Fibroblast of lung (primary cell): ENCODE data around the gene OSTN. TPM values are rescaled to one million over a fixed set of nuclear protein-coding genes. Genes with fewer than 3 reads are reported as not detected.

Experiments used
- DNase-seq, 2 donors: peaks; one replicate each; pipeline versions ENCODE4 v3.0.0 to v3.0.0-alpha.2; 2010; ENCODE audit warnings: low read depth in 2 of 2
- H2AFZ ChIP-seq: 2 replicates; pipeline ENCODE4 v1.5.1; 2012; ENCODE audit warnings: low read length, control low read depth, inconsistent platforms
- H3K27ac ChIP-seq: 2 replicates; pipeline ENCODE4 v1.5.1; 2011; ENCODE audit warnings: low read length, control low read depth; ENCODE audit not compliant: insufficient read depth
- H3K27me3 ChIP-seq: 2 replicates; pipeline ENCODE4 v1.5.1; 2011; ENCODE audit warnings: mild to moderate bottlenecking, low read length; ENCODE audit not compliant: control insufficient read depth, insufficient read depth
- H3K36me3 ChIP-seq: 2 replicates; pipeline ENCODE4 v1.5.1; 2011; ENCODE audit warnings: low read length; ENCODE audit not compliant: control insufficient read depth, insufficient read depth
- H3K4me1 ChIP-seq: 2 replicates; pipeline ENCODE4 v1.5.1; 2011; ENCODE audit warnings: low read length; ENCODE audit not compliant: control insufficient read depth, insufficient read depth; ENCODE audit errors: extremely low read depth
- H3K4me2 ChIP-seq: 2 replicates; pipeline ENCODE4 v1.5.1; 2011; ENCODE audit warnings: low read length, control low read depth; ENCODE audit not compliant: insufficient read depth; ENCODE audit errors: extremely low read depth
- H3K4me3 ChIP-seq, 4 experiments: fragments of 200-600 bp in 1 of 4; sonication (generic) in 1 of 4; replicated peaks in 1 of 4; 2 replicates each; pipeline ENCODE4 v1.5.1; 2011 to 2016; ENCODE audit warnings: low read length in 4 of 4, low read depth in 3 of 4, mild to moderate bottlenecking in 3 of 4, control low read depth in 2 of 4, inconsistent platforms in 1 of 4, mixed read lengths in 1 of 4; ENCODE audit not compliant: insufficient read depth in 1 of 4; ENCODE audit errors: control extremely low read depth in 1 of 4
- H3K79me2 ChIP-seq: 2 replicates; pipeline ENCODE4 v1.5.1; 2012; ENCODE audit warnings: mild to moderate bottlenecking, low read length, inconsistent platforms; ENCODE audit not compliant: control insufficient read depth, insufficient read depth
- H3K9ac ChIP-seq: 2 replicates; pipeline ENCODE4 v1.5.1; 2011; ENCODE audit warnings: mild to moderate bottlenecking, low read length, control low read depth; ENCODE audit not compliant: insufficient read depth
- H3K9me3 ChIP-seq: 2 replicates; pipeline ENCODE4 v1.5.1; 2012; ENCODE audit warnings: low read depth, low read length; ENCODE audit not compliant: control insufficient read depth, insufficient read depth
- H4K20me1 ChIP-seq: 2 replicates; pipeline ENCODE4 v1.5.1; 2011; ENCODE audit warnings: low read length; ENCODE audit not compliant: control insufficient read depth, insufficient read depth; ENCODE audit errors: extremely low read depth
- EZH2 ChIP-seq: IDR thresholded peaks from 2 replicates; pipeline ENCODE4 v1.5.1; 2012; ENCODE audit warnings: low read length, control low read depth, mild to moderate bottlenecking; ENCODE audit errors: missing control alignments
- polyA plus RNA-seq, 2 donors: library from polyadenylated mRNA; depleted of rRNA in 1 of 2; stranded (reverse) in 1 of 2; unstranded in 1 of 2; fragments of >200 nt; gene quantifications; 2 replicates each; pipeline ENCODE4 v1.2.1, GENCODE V29; 2011 to 2012; ENCODE audit warnings: missing spikeins in 1 of 2
- total RNA-seq: library from RNA; depleted of rRNA; stranded (reverse); fragments of >200 nt; gene quantifications from 2 replicates; pipeline ENCODE4 v1.2.1, GENCODE V29; 2014
- TF ChIP-seq, protein P1 (sequence below), 2 donors: IDR thresholded peaks in 1 of 2; conservative IDR thresholded peaks in 1 of 2; 1 replicate in 1 of 2; 2 replicates in 1 of 2; pipeline ENCODE4 v1.5.1; 2011 to 2012; ENCODE audit warnings: low read length in 2 of 2, control low read depth in 1 of 2, inconsistent platforms in 1 of 2, low read depth in 1 of 2, mild to moderate bottlenecking in 1 of 2

The OSTN gene
- total and polyA plus RNA-seq, 2 donors (not counting 1 experiment from before 2014, with no cell fraction given) = 0.34 to 31.9 TPM

DNA sequence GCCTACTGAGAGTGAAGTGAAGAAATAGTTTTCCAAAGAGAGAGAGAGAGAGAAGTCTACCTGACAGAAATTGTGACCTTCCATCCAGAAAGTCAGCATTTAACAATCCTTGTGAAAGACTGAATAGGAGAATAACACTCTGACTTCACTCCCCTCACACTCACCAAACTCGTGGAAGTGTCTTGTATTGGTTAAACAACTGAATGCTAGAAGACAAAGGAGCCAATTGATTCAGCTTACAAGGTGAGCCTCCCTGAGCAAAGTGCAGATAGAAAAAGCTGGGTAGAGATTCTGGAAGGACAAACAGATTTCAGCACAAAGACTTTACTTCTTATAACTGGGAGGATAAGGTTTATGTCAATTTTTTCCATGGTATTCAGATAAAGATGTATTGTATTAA is 40.8 kb upstream of the OSTN start:
- H4K20me1 ChIP-seq = no peaks in the 10 kb centered on the region
- TF ChIP-seq EZH2 = no peak
- TF ChIP-seq, protein P1, sequence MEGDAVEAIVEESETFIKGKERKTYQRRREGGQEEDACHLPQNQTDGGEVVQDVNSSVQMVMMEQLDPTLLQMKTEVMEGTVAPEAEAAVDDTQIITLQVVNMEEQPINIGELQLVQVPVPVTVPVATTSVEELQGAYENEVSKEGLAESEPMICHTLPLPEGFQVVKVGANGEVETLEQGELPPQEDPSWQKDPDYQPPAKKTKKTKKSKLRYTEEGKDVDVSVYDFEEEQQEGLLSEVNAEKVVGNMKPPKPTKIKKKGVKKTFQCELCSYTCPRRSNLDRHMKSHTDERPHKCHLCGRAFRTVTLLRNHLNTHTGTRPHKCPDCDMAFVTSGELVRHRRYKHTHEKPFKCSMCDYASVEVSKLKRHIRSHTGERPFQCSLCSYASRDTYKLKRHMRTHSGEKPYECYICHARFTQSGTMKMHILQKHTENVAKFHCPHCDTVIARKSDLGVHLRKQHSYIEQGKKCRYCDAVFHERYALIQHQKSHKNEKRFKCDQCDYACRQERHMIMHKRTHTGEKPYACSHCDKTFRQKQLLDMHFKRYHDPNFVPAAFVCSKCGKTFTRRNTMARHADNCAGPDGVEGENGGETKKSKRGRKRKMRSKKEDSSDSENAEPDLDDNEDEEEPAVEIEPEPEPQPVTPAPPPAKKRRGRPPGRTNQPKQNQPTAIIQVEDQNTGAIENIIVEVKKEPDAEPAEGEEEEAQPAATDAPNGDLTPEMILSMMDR (conservative IDR thresholded peaks at IDR 0.05 in 1 of 2, IDR thresholded peaks at IDR 0.05 in 1 of 2; ENCODE audit: low read depth in 1 of 2, low read length in 2 of 2) = no peak
- DNase-seq = no peak
- H3K36me3 ChIP-seq = no peaks in the 10 kb centered on the region
- H3K79me2 ChIP-seq = no peaks in the 10 kb centered on the region
- H3K27ac ChIP-seq = no peak overlapping the region
- H3K9me3 ChIP-seq = no peaks in the 10 kb centered on the region
- no peaks in the 10 kb centered on the region for H3K4me1 ChIP-seq
- no peak overlapping the region for H2AFZ ChIP-seq
- H3K4me3 ChIP-seq = no peak overlapping the region
- H3K27me3 ChIP-seq = no peaks in the 10 kb centered on the region
- no peak overlapping the region for H3K4me2 ChIP-seq
- H3K9ac ChIP-seq = no peak overlapping the region

DNA sequence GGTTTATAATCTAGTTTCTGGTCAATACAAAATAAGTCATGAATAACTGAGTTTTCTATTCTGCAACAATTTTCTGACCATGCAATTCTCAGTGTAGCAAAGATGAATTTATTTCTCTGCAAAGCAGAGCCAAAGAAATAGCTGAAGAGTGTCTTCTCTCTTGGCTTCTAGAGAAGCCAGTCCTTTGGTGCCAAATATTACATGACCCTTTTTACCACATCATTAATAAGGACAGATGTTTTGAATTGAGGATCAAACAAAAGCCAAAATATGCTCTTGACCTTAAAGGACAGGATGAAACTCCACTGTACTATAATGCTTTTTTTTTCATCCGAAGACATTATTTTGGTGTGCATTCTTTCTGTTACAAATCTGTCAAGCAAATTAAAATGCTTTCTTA is 40.2 kb upstream of the OSTN start:
- Histone ChIP-seq H3K27ac (no peak overlapping the region), H3K27me3 (no peaks in the 10 kb centered on the region), H2AFZ (no peak overlapping the region), H3K4me3 (no peak overlapping the region), H3K4me2 (no peak overlapping the region), H3K4me1 (no peaks in the 10 kb centered on the region), H4K20me1 (no peaks in the 10 kb centered on the region), H3K36me3 (no peaks in the 10 kb centered on the region), H3K9me3 (no peaks in the 10 kb centered on the region), H3K9ac (no peak overlapping the region), H3K79me2 (no peaks in the 10 kb centered on the region)
- TF ChIP-seq, protein P1 (conservative IDR thresholded peaks at IDR 0.05 in 1 of 2, IDR thresholded peaks at IDR 0.05 in 1 of 2; ENCODE audit: low read depth in 1 of 2, low read length in 2 of 2) = no peak
- TF ChIP-seq EZH2 = no peak
- DNase-seq = no peak

- DNase-seq = no peak
- Histone ChIP-seq H3K4me2 (no peak overlapping the region), H3K27me3 (no peaks in the 10 kb centered on the region), H2AFZ (no peak overlapping the region), H3K79me2 (no peaks in the 10 kb centered on the region), H3K36me3 (no peaks in the 10 kb centered on the region), H4K20me1 (no peaks in the 10 kb centered on the region), H3K9ac (no peak overlapping the region), H3K9me3 (no peaks in the 10 kb centered on the region), H3K4me1 (no peaks in the 10 kb centered on the region), H3K4me3 (no peak overlapping the region), H3K27ac (no peak overlapping the region)
- no peak for TF ChIP-seq EZH2
- TF ChIP-seq, protein P1 (conservative IDR thresholded peaks at IDR 0.05 in 1 of 2, IDR thresholded peaks at IDR 0.05 in 1 of 2; ENCODE audit: low read depth in 1 of 2, low read length in 2 of 2) = no peak
Observed at GRCh38 chr3:191165802-191166201, 33.2 kb upstream of the OSTN start.
